Measurements from ENCODE around the gene BCL2L14.

Gene BCL2L14

DNA sequence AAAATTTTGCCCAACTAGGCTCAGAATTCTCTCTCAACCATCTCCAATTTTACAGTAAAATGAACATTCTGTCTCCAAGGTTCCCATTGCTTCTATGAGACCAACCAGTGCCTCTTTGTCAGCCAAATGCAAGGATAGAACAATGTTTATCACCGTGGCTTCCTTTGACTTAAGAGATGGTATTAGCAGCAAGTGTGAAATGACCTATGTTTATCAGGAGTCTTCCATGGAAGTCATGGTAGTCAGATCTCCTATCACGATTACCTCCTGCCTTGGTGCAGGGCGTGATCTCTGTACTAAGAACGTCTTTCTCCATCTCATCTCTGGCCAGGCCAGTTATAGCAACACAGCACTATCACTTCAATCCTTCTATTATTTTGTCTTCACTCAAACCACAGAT is 6.1 kb upstream of the BCL2L14 start:
- no peak for DNase-seq

DNA sequence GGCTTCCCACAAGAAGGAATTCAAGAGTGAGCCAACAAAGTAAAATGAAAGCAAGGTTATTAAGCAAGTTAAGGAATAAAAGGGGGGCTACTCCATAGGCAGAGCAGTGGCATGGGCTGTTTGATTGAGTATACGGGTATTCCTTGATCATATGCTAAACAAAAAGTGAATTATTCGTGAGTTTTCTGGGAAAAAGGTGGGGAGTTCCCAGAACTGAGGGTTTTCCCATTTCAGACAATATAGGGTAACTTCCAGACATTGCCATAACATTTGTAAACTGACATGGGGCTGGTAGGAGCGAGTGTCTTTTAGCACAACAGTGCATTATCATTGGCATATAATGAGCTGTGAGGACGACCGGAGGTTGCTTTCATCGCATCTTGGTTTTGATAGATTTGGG is 2.0 kb upstream of the BCL2L14 start:
- DNase-seq, result no peak

GRCh38 chr12:12069821-12070548 is 754 bp upstream of the BCL2L14 start:
- DNase-seq, result no peak

GRCh38 chr12:12072064-12072760 is 1.5 kb downstream of the BCL2L14 start:
- peak; percentile 32 for DNase-seq

GRCh38 chr12:12079291-12079690 is 8.6 kb downstream of the BCL2L14 start:
- DNase-seq, result no peak

DNA sequence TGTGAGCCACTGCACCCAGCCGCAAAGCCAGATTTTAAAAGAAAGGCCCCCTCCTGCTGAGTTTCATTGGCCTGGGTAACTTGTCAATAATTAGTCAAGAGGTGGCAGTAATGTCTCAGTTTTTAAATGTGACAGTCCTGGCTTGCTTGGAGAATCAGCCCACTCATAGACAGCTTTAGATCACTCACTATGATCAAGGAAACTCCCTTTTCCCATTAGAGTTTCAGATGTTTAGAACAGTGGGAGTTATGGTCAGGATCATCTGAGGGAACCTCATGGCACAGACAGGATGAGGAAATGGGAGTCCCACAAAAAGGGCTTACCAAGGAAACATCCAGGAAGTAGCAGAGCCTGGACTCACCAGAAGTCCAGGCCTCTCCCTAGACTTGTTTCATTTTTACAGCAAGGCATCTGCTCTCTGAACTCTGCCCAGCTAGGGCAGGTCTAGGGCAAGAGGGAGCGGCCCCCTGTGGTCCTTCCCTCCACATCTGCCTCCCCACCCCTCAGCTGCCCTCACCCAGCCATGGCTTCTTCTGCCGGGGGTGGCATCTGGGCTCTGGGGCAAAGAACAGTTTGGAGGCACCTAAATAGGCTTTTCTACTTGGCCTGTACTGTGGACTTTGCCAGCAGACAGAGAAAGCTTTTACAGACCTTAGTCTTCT is 11.2 kb downstream of the BCL2L14 start:
- DNase-seq, result peak; percentile 9

- DNase-seq, result no peak
Observed at GRCh38 chr12:12083688-12084087, 12.9 kb downstream of the BCL2L14 start.

DNA sequence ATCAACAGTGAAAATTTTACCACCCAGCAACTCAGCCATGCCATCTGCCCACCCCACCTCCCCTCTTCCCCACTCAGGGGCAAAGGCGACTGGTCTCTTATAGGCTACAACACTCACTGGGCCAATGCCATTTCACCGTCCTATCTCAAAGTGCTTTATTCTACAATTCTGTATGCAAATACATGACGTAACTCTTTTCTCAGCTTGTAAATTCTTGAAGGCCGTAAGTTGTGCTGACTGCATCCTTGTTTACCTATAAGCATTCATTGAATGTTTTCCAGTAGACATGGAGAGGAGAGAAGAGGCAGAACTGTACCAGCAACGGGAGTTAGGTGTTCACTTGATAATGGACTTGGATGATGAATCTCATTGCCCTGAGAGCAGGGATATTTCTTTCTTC is 15.6 kb downstream of the BCL2L14 start:
- no peak for DNase-seq

GRCh38 chr12:12086973-12087692 is 16.4 kb downstream of the BCL2L14 start:
- DNase-seq, result no peak

DNA sequence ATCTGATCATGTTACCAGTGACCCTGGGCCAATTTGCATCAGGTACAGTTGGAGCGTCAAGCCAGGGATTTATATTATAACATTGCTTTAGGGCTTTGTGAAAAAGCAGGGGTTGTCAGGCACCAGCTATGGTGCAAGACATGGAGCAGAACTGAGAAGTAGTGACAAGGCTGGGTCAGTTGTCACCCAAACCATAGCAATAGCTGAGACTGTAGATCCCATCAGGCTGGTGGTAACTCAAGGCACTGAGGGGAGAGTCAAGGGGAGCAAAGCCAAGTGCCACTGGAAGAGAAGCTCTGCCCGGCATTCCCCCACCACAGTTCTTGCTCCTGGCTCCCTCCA is 16.9 kb downstream of the BCL2L14 start:
- DNase-seq, result no peak

- DNase-seq, result no peak
Observed at GRCh38 chr12:12088147-12088546, 17.4 kb downstream of the BCL2L14 start.

DNA sequence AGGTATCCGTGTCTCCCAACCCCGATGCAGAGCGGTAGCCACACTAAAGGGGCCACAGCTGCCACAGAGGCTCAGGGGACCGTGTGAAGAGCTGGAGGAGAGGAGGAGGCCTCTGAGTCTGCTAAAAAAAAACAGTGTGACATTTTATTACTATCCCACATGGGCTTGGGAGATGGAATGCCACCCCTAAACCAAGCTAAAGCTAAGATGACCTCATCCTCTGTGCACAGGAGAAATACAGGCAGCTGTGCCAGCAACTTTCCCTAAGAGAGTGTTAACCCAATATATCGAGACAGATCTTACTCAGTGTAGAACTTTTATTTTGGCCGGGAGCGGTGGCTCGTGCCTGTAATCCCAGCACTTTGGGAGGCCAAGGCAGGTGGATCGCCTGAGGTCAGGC is 18.0 kb downstream of the BCL2L14 start:
- no peak for DNase-seq

DNA sequence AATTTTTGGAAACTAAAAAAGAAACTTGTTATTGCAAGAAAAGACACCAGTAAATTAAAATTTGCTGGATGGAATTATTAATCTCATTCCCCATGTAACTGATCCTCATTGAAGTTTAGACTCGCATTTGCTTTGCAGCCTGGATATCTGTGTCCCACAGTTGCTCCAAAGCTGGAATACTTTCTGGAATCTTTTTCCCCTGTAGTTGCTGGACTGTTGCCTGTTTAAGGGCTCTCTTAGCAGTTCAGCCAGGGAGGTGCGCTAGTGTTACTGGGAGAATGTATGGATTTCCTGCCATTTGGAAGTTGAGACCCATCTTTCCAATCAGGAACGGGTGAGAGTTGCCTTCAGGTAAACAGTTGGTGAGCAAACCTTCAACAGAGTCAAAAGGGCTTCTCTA is 20.3 kb downstream of the BCL2L14 start:
- DNase-seq, result no peak

- no peak for DNase-seq
Observed at GRCh38 chr12:12091977-12092663, 21.4 kb downstream of the BCL2L14 start.

GRCh38 chr12:12094481-12094880 is 23.7 kb downstream of the BCL2L14 start:
- DNase-seq, result no peak

GRCh38 chr12:12095021-12095420 is 24.3 kb downstream of the BCL2L14 start:
- no peak for DNase-seq

DNA sequence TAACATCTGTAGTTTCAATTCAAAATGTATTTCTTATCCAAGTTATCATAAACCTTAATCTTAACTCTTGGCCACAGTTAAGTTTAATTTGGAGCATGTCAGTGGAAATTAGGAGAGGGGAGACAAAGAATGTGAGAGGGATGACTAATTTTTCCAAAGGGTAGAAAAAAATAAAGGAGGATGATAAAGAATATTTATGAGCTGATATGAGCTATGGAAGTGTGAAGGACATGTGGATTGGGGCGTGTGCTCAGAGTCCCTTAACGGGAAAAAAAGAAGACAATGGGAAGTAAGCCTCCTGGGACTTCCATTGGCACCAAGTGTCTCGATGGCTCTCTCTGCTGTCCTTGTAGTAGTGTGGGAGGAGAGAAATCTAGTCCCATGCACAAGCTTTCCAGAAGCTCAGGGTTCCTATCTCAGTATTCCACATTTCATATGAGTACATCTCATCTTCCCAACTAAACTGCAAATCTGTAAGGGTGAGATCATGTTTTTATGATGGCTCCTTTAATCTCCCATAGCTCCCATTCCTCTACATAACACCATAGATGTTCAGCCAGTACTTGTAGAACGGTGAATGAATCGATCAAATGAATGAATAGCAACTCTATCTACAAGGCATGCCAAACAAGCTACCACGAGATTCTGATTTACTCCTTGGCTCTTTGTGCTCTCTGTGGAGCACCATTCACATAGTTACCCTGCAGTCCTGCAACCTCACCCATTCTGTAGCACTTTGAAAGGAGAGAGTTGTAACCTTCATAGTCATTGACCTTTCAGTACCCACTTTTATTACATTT is 27.4 kb downstream of the BCL2L14 start:
- no peak for DNase-seq

DNA sequence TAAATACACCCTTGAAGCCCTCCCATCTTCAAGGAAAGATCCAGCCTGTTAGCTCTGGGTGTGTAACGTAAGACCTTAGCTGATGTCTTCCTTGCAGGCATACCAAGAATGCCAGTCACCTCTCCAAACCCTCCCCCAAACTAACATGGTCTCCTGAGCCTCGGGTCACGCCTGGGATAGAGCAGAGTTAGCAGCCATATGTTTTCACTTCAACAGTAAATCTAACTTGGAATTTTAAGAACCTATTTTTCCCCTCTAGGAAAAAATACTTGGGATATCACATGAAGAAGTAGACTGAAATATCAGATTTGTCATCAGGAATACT is 27.9 kb downstream of the BCL2L14 start:
- DNase-seq, result no peak

DNA sequence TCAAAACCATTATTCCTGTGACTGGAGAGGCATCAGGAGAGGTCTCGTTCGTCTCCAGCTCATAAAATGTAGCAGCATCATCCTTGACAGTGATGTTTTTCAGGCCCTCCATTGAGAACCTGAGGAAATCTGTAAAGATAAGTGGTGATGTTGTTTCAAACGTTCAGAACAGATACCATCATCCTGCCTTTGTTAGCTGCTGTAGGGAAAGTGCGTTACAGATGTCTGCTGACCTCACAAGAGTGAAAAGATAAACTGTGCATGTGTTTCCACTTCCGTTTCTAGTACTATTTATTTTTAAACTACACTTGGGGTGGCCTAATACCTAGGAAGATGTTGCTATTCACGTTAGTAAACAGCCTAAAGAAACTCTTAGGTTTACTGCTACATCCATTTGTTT is 28.4 kb downstream of the BCL2L14 start:
- no peak for DNase-seq

DNA sequence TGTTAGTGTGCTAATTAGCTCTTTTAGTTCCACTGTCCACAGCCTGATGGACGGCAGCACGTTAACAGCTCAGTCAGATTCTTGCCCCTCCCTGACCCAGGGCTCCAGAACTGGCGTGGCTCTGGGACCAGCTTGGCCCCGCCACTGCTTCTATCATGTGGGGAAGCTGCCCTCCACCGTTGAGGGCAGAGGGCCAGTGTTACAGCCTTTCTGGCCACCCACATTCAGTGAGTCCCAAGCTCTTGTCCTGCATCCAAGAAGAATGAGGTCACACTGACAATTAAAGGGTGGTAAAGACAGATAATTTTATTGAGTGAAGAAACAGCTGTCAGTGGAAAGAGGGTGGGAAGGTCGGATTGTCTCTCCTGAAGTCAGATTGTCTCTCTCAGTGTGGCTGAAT is 36.9 kb downstream of the BCL2L14 start:
- no peak for DNase-seq

GRCh38 chr12:12108441-12109058 is 37.8 kb downstream of the BCL2L14 start:
- DNase-seq, result no peak

All from CD4-positive, alpha-beta T cell treated with Interleukin-21 for 1 hour (primary cell).